Sigmoid colon (tissue), 4 donors: ENCODE results near the gene PPP1R12B.
"Not testable (repeated sequence)": the region's sequence is repeated elsewhere in the genome, so short reads cannot be mapped to it uniquely, and the experiment has no call there.

Experiments used
- POLR2A ChIP-seq, 2 donors: fragments of 450-650 bp; IDR thresholded peaks; one replicate each; pipeline ENCODE4 v1.6.1; 2016; ENCODE audit warnings: antibody characterized with exemption in 2 of 2, mild to moderate bottlenecking in 2 of 2, moderate library complexity in 2 of 2
- POLR2AphosphoS5 ChIP-seq, 4 donors: sonication (generic); formaldehyde crosslinking; IDR thresholded peaks; one replicate each; pipeline ENCODE4 v1.6.1; 2017; ENCODE audit warnings: antibody characterized with exemption in 4 of 4

DNA sequence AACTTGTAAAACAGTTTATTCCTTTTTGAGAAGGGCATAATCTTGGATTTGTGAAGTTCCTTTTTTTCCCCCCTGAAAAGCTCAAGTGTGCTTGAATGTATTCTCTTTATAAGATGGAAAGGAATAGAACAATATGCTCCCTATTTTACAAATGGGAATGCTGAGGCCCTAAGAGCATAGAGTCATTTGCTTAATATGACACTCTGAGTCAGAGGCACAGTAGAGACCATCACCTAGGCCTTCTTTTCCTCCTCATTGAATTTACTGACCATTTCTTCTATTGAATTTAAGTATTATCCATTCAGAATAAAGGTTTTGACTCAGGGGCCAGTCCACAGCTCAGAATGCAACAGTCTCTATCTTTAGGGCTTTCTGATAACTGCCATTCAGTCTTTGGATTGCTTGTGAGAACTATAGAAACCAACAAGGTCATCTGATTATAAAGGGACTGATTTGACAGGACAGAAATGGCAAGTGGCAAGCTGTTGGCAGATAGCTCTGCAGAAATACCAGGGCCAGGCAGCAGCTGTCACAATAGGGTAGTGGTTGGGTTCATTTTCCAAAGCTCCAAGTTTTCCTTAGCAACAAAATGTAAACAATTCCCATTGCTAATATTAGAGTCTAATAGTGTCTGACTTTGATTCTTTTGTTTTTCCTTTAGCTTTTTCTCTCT, 111.1 kb downstream of the PPP1R12B start:
- TF ChIP-seq POLR2A, POLR2AphosphoS5 (IDR thresholded peaks at IDR 0.05): not testable (repeated sequence)
